GM19023 (cell line): ENCODE data around the gene SIGLEC15.
"Not testable (repeated sequence)": the region's sequence is repeated elsewhere in the genome, so short reads cannot be mapped to it uniquely, and the experiment has no call there.

Experiments
- ATAC-seq: cut with Tn5 transposase; IDR thresholded peaks from one replicate; pipeline ENCODE4 v1.9.1; 2021; ENCODE audit warnings: mild to moderate bottlenecking, moderate library complexity; ENCODE audit not compliant: unreplicated experiment

SIGLEC15 gene, protein sequence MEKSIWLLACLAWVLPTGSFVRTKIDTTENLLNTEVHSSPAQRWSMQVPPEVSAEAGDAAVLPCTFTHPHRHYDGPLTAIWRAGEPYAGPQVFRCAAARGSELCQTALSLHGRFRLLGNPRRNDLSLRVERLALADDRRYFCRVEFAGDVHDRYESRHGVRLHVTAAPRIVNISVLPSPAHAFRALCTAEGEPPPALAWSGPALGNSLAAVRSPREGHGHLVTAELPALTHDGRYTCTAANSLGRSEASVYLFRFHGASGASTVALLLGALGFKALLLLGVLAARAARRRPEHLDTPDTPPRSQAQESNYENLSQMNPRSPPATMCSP

DNA sequence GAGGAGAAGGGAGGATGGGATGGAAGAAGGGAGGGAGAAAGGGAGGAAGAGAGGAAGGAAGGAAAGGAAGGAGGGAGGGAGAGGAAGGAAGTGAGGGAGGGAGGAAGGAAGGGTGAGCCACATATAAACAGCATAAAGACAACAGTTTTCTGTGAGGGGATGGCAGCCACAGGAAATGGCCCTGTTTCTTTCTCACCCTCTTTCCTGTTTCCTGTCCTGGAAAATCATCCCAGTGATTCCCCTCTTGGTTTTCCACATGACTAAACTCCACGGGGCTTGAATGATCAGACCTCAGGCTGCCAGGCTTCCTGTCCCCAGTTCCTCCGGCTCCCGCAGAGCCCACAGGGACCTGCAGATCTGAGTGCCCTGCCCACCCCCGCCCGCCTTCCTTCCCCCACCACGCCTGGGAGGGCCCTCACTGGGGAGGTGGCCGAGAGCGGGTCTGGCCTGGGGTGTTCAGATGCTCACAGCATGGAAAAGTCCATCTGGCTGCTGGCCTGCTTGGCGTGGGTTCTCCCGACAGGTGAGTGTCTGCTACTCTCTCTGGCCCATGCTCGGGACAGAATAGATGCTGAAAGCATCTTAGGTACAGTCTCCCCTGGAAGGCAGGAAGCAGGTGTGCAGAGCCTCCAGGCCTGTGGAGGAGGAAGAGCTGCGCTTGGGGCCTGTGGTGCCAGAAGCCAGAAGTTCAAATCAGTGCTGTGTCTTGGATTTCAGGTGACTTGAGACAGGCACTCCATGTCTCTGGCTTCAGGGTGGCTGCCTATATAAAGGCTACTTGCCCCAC, at the start of gene SIGLEC15:
TSS of gene SIGLEC15 (plus strand) at position 418 of the 787 bp plus-strand sequence. CDS start at position 472, 54 bp downstream.
- no peak for ATAC-seq

DNA sequence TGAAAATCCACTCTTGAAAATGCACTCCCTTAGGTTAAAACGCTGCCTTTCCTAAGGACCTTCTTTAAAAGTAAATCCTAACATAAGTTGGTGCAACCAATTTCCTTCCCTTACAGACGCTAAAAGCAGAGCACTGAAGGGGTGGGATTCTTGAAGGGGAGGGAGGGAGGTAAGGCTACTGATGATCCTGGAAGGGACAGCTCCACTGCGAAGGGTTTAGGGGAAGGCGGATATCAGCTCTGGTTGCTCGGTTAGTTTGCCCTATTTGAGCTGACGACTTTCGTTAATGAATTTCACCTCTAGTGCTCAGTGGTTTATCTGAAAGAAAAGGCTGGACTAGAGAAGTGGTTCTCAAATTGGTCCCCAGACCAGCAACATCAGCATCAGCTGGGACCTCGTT, 49.7 kb upstream of the SIGLEC15 start:
- ATAC-seq: no peak

DNA sequence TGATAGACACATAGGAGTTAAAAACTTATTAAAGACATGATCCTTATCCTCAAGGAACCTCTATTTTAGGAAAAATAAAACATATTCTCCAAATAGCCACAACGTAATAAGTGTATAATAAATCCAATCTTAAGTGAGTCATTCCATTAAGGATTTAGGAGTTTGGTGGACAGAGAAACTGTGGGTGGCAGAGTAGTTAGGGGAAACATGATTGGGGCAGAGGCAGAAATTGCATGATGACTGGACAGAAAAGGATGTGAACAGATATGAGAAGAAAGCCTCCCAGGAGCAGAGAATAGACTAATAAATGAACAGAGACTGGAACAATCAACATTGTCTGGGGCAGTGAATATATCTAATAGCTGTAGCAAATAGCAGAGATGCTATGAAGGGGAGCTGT, 48.1 kb upstream of the SIGLEC15 start:
- no peak for ATAC-seq

DNA sequence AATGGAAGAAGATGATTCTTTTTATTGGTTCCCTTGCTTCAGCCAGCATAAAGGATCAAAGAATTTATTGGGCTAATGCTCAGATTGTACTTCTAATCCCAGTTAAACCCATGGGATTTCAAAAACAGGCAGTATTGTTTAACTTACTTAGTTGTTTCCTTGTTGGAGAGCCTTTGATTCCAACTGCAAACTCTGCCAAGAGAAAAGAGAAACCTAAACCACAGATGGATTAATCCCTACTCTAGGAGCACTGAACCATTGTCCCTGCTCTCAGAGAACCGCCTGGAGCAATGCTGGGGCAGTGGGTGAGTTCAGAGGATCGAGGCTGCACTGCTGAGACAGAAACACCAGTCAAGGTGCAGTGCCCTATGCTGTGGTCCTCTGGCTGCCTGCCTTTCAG, 44.9 kb upstream of the SIGLEC15 start:
- ATAC-seq: no peak

DNA sequence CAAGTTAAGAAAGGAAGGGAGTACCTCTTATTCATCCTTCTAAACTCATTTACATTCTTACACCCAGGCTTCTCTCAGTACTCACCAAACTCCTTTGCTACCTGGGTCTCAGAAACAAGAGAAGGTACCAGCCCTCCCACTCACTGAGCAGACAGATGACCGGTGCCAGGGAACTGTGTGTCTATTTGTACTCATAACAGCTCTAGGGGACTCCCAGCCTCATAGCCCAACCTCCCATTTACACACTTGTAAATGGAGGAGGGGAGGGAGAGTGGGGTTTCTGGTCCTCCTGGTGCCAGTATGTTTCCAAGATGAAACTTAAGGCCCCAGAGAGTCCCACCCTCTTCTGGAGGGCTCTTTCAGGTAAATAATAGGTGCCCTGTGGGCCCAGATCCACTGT, 42.8 kb upstream of the SIGLEC15 start:
- ATAC-seq: no peak

DNA sequence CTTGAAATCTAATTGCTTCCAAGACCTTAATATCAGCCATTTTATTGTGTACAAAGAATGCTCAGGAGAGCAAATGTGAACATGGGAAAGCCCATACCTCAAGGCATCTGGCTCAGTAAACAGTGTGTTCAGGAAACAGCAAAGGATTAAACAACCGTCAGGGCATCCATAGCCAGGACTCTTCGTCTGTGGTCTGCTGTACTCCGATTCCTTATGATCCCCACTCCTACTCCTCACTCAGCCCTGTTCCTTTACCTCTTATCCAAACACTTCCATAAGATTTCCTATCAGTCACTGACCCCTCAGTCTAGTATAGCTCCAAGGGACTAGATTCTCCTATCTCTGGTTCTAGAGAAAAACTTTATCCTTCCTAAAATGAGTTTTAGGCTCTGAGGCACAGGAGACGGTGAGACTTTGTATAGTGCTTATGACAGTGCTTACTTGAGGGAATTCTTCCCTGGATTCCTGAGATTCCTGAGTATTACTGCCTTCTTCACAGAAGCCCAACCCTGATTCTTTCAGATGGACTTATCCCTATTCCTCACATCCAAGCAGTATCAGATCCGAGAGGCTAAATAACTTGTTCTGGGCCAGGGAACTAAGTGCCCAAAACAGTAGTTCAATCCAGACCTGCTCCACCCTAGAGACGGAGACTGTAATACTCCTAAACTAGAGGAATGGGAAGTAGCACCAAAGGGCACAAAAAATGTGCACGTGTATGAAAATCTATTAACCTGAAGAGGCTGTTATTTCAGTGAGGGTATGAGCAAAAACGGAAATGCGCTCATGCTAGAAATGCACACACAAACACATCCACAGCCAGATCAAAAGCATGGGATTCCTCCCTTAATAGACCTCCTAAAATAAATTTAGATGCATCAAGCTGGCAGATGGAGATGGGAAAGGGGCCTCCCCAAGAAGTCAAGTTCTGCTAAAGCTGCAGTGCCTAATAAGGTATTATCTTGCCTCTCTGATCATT, 42.1 kb upstream of the SIGLEC15 start:
- ATAC-seq: no peak

DNA sequence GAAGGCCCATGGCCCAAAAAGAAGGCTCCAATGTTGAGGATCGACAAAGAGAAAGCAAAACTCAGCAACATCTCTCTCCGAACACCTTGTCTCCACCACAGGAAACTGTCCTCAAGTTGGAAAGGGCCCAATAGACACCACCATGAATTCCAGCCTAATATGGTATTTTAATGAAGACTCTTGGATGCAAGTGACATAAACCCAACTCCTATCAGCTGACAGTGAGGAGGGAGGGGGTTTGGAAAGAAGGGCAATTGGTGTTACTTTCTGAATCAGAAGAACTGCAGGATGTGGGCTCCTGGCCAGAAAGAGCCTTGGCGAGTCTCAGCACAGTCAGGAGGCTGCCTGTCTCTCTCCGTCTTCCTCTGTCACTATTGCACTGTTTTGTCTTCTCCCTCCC, 40.3 kb upstream of the SIGLEC15 start:
- no peak for ATAC-seq

DNA sequence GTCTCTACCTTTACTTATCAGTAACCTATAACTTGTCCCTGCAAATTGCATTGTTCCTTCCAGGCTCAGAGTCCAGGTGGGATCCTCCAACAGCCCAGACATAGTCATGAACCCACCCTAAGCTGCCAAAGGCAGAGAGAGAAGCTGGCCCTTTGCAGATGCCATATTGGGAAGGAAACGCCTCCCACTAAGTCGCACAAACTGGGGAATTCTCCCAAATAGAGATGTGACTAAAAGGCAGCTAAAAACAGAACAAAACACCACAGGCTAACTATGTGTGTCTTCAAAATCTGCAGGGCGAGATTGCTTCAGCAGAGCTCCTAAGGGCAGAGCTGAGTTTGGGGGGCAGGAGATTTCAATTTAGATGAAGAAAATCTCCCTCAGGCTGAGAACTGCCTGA, 38.5 kb upstream of the SIGLEC15 start:
- ATAC-seq: no peak

DNA sequence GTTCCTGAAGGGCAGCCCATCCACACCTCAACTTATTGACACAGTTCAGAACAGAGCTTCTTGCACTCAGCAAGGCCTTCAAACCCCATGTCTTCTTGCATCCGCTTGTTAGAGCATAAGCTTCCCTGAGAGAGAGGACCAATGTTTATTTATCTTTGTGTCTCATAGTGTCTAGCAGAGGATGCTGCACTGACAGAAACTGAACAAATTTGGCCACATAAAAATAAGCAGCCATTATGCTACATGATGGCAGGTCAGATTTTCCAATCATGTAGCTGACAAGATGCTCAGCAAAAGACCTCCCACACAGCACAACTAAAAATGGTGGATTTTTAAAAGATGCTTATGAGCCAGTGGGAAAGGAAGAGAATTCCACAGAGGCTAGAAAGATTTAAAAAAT, 38.1 kb upstream of the SIGLEC15 start:
- ATAC-seq: no peak

DNA sequence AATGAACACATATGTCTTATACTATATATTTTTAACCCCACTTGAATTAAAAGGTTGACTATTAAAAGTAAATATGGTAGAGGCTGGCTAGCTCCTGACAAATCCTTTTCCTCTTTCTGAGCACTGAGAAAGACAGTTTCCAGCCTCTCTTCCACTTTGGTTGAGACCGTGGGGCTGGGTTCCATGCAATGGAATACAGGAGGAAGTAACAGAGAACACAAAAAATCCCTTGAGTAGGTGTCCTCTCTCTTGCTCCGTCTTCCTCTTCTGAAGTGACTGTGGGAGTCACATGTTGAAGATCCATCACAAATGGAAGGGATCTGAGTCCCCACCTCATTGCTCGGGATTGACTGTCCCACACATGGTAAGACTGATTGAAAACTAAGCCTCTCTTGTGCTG, 36.6 kb upstream of the SIGLEC15 start:
- no peak for ATAC-seq

DNA sequence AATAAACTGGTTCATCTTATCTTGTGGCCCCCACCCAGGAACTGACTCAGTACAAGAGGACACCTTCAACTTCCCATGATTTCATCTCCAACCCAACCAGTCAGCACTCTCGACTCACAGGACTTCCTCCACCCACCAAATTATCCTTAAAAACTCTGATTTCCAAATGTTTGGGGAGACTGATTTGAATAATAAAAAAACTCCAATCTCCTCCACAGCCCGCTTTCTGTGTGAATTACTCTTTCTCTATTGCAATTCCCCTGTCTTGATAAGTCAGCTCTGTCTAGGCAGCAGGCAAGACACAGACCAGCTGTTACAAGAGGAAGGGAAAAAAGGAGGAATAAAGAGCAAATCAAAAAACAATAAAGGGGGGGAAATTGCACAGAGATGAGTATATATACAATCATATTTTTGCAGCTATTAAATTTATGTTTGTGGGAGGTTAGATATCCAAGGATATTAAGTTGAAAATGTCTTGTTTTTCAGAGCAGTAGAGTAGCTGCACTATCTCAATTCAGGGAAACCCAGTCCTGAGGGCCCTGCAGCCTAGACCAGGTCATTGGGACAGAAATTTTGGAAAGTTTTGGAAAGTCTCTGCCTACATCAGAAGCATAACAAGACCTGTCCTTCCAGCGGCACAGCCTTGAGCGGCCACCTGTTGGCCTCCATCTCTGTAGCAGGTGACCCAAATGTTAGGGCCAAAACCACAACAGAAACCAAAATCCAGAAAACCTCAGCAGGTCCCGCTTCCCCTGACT, 32.8 kb upstream of the SIGLEC15 start:
- ATAC-seq: no peak

DNA sequence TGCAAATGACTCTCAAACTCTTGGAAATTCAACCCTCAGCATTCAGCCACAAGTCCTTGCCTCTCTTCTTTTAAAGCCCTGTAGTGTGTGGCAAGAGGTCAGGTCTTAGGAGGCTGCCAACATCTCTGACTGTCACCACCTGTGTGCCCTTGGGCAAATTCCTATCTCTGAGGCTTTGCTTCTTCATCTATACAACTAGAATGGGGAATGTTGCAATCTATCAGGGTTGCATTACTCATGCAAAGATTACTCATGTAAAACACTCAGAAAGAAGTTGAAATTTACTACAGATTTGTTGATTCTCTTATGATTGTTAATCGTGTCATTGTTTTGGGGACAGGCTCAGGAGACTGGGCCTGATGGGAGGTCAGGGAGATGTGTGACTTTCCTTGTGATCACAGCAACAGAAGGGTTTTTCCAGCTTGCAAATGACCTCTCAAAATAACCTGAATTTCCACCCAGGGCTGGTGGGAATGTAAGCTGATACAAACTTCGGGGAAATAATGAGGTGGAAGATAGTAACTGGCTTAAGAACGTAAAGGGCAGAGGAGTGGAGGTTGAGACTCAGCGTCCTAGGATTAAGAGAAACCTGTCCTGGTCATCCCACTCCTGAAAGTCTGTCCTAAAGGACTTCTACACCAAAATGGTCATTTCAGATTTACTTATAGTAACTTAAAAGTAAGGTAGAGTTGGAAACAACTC, 32.1 kb upstream of the SIGLEC15 start:
- no peak for ATAC-seq

DNA sequence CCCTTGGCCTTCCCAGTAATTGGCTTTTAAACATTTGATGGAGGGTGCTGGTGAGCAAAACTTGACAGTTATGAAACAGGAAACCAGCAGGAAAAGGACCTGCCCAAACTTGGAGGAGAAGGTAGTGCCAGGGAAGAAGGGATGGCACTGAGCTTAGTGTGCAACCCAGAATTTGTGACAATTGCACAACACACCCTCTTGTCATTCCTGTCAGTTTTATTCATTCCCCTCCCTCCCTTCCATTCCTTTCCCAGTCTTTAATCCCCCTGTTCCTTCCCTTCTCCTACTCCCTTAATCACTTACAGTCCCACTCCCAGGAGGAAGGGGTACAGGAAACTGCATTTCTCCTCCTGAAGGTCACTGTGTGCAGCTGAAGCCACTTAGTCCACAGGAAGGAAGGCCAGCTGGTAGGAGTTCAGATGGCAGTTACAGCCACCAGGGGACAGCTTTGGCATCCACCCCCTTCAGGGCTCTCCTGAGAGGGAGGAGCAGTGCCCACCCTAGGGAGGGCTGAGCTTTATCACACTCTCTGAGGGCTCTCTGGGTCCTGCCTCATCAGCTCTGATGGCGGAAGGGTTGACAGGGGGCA, 24.0 kb upstream of the SIGLEC15 start:
- no peak for ATAC-seq

DNA sequence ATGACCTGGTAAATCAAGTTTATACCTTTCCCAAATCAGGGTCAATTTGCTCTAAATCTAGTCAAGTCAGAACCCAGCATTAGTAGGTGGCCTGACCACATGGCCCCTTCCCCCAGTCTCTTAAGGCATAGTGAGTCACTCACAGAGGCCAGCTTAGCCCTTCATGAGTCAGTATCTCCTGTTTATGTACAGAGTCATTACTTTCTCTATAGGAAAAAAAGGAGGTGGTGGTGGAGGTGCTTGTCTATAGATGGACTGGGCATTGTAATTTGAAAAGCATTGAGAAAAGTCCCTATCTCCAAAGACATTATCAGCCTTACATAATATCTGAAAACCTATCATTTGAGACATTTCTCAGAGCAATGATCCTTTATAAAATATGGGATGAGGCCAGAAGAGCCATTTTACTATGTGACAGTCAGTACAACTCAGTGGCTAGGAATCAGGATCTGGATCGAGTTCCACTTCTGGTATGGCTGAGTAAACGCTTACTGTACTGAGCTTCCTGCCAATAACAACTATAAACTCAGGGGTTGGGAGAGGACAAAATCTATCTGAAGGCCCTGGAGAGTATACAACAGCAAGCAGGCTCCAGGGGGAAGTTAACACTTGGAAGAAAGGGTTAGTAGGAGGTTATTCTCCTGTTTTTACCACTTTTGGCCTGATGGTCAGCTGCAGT, 22.5 kb upstream of the SIGLEC15 start:
- no peak for ATAC-seq

DNA sequence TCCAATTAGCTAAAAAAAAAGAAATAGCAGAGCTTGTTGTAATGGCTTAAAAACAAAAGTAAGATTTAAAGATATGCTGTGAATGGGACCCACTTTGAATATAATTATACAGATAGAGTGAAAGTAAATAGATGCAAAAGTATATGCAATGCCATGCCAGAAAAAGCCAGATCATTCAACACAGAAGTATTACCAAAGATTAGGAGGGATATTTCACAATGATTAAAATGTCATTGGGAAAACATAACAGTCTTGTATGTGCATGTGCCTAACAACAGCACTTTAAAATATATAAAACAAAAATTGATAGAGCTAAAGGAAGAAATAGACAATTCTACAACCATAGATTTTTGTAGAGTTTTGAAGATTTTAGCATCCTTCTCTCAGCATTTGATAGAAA, 19.9 kb upstream of the SIGLEC15 start:
- ATAC-seq: no peak

DNA sequence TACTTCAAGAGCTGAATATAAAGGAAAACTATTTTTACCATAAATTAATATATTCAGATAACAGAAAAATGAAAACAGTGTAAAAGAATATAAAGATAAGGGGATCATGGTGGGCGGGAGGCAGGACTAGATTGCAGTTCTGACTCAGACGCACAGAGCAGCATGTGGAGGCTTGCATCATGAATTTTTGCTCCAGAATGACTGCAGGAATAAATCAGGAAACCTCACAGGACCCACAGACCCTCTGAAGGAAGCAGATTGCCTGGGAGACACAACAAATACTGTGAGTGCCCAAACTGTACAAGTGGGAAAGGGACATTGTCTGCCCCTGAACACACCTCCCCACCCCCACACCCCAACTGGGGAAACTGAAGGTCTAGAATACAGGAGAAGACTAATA, 19.2 kb upstream of the SIGLEC15 start:
- no peak for ATAC-seq

DNA sequence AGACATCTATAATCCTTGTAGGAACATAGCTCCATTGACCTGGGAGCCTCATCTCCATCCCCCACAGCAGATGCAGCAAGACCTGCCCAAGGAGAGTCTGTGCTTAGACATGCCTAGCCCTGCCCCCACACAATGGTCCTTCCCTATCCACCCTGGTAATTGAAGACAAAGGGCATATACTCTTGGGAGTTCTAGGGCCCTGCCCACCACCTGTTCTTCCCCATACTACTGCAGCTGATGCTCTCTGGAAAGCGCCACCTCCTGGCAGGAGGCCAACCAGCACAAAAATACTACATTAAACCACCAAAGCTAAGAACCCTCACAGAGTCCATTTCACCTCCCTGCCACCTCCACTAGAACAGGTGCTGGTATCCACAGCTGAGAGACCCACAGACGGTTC, 18.3 kb upstream of the SIGLEC15 start:
- not testable (repeated sequence) for ATAC-seq

DNA sequence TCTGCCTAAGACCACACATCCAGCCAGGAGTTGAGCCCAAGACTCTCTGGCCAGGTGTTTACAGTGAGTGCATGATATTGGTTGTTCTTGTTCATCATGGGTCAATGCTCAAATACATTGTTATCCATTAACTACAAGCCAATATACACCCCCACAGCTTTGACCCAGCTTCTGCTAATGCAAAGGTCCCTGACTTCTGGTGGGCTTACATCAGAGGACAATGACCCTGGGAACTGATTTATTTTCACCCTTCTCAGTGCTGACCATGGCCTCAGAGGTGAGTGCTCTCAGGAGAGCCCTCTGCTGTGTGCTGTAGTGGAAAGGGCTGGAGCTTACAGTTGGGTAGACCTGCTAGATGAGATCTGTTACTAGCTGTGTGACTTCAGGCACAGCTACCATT, 10.7 kb upstream of the SIGLEC15 start:
- ATAC-seq: not testable (repeated sequence)

DNA sequence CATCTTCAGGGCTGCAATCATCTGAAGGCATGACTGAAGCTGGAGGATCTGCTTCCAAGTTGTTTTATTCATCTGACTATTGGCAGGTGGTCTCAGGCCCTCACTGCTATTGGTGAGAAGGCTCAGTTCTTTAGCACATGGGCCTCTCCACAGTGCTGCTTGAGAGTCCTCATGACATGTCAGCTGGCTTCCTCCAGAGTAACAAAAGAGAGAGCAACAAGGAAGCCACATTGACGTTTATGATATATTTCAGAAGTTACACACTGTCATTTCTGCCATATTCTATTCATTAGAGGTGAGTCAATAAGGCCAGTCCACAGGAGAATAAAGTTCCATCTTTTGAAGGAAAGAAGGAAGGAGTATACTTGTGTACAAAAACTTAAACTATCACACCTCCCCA, 7.9 kb upstream of the SIGLEC15 start:
- no peak for ATAC-seq
